PC-9 (cell line): ENCODE data around the gene LSM3.

ENCODE experiments used
- EZH2 ChIP-seq: fragments of 200-600 bp; sonication (generic); IDR thresholded peaks from 2 replicates; pipeline ENCODE4 v1.8.0; 2017; ENCODE audit warnings: antibody characterized with exemption, low read depth
- TF ChIP-seq, protein P1 (sequence below): fragments of 200-600 bp; sonication (generic); conservative IDR thresholded peaks from 2 replicates; pipeline ENCODE4 v1.6.1; 2017; ENCODE audit warnings: mixed run types, antibody characterized with exemption, mild to moderate bottlenecking, moderate library complexity

DNA sequence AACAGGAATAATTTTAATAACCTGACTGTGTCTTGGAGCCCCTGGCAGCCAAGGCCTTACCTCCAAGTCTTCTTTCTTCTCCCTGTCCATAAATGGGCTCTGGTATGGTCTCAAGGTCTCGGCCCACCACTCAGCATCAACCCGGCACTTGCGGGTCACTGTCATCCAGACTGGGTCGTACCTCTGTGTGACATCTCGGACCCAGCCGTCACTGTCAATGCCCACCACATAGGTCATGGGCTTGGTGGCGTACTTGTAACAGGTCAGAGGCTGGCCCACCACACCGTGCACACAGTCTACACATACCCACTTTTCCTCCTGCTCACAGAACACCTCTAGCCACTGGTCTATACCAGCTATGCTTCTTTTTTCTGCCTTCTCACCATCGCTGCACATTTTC lies 20.7 kb upstream of the LSM3 start:
- TF ChIP-seq, protein P1, sequence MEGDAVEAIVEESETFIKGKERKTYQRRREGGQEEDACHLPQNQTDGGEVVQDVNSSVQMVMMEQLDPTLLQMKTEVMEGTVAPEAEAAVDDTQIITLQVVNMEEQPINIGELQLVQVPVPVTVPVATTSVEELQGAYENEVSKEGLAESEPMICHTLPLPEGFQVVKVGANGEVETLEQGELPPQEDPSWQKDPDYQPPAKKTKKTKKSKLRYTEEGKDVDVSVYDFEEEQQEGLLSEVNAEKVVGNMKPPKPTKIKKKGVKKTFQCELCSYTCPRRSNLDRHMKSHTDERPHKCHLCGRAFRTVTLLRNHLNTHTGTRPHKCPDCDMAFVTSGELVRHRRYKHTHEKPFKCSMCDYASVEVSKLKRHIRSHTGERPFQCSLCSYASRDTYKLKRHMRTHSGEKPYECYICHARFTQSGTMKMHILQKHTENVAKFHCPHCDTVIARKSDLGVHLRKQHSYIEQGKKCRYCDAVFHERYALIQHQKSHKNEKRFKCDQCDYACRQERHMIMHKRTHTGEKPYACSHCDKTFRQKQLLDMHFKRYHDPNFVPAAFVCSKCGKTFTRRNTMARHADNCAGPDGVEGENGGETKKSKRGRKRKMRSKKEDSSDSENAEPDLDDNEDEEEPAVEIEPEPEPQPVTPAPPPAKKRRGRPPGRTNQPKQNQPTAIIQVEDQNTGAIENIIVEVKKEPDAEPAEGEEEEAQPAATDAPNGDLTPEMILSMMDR, result no peak
- no peak for TF ChIP-seq EZH2
